ENCODE data around the gene GNA12. TPM values are rescaled to one million over a fixed set of nuclear protein-coding genes. Genes with fewer than 3 reads are reported as not detected.
"Not testable (repeated sequence)": the region's sequence is repeated elsewhere in the genome, so short reads cannot be mapped to it uniquely, and the experiment has no call there.

The GNA12 gene
- total RNA-seq, 4 donors from 2014 or later: 7.6 to 8.4 (median 8.1) TPM

- no peak overlapping the region for H3K4me3 ChIP-seq
- no peak for ATAC-seq
- no peaks in the 10 kb centered on the region for H3K4me1 ChIP-seq
- intact Hi-C loops (cut with DNase I; ENCODE audit: low total_unique reads): no loop called here
- TF ChIP-seq POLR2A (IDR thresholded peaks at IDR 0.05) (no peak), CTCF (IDR thresholded peaks at IDR 0.05 in 4 of 5, conservative IDR thresholded peaks at IDR 0.05 in 1 of 5) (no peak)
- H3K27me3 ChIP-seq: no peaks in the 10 kb centered on the region
- H3K27ac ChIP-seq: no peak overlapping the region
- H3K36me3 ChIP-seq: no peaks in the 10 kb centered on the region
- in situ Hi-C loops (cut with MboI; ENCODE audit: low sequenced_read_pairs in 4 of 4): no loop called here
- H3K9me3 ChIP-seq: no peaks in the 10 kb centered on the region
- DNase-seq: no peak
These were observed 143.8 kb downstream of the GNA12 start for GRCh38 chr7:2700141-2700850.

GRCh38 chr7:2699289-2699620 lies 144.9 kb downstream of the GNA12 start:
- DNase-seq (no peak), ATAC-seq (no peak)
- in situ Hi-C loops (cut with MboI; ENCODE audit: low sequenced_read_pairs in 4 of 4): loop anchor here in 2 of 4 donors (25.0 kb wide), 1 partner anchor 237 kb away; no protein-coding TSS in a partner anchor
- no peaks in the 10 kb centered on the region for H3K4me1 ChIP-seq
- no peaks in the 10 kb centered on the region for H3K9me3 ChIP-seq
- TF ChIP-seq POLR2A (IDR thresholded peaks at IDR 0.05) (no peak), CTCF (IDR thresholded peaks at IDR 0.05 in 4 of 5, conservative IDR thresholded peaks at IDR 0.05 in 1 of 5) (no peak)
- H3K27me3 ChIP-seq: no peaks in the 10 kb centered on the region
- H3K36me3 ChIP-seq: no peaks in the 10 kb centered on the region
- H3K27ac ChIP-seq: no peak overlapping the region
- H3K4me3 ChIP-seq: no peak overlapping the region
- intact Hi-C loops (cut with DNase I; ENCODE audit: low total_unique reads): no loop called here

DNA sequence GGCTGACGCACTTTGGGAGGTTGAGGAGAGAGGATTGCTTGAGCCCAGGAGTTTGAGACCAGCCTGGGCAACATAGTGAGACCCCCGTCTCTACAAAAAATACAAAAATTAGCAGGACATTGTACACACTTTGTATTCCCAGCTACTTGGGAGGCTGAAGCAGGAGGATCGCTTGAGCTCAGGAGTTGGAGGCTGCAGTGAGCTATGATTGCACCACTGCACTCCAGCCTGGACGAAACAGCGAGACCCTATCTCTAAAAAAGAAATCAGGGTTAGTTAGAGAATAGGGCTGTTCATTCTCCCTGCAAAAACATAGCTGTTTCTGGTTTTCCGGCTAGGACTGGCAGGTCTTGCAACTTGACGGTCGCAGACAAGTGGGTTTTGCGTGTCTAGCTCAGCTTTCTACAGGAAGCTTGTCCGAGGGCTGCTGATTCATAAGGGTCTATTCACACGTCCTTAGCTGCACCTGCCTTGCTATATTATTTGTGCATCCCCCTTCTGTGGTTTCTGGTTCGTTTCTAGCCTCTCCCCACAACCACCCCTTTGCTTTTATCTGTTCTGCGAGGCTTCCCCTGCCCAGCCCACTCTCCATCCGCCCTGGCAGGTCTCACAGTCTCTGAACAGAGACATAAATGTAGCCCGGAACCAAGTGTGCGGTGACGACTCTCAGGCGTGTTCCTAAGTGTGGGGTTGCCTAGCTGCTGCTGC lies 145.4 kb downstream of the GNA12 start:
- intact Hi-C loops (cut with DNase I; ENCODE audit: low total_unique reads) (no loop called here), in situ Hi-C loops (cut with MboI; ENCODE audit: low sequenced_read_pairs in 4 of 4) (loop anchor here in 2 of 4 donors (25.0 kb wide), 1 partner anchor 236 kb away; no protein-coding TSS in a partner anchor)
- no peak for DNase-seq
- no peaks in the 10 kb centered on the region for H3K4me1 ChIP-seq
- H3K27me3 ChIP-seq: no peaks in the 10 kb centered on the region
- no peaks in the 10 kb centered on the region for H3K9me3 ChIP-seq
- no peak for ATAC-seq
- no peak overlapping the region for H3K27ac ChIP-seq
- H3K36me3 ChIP-seq: no peaks in the 10 kb centered on the region
- H3K4me3 ChIP-seq: no peak overlapping the region
- TF ChIP-seq CTCF (IDR thresholded peaks at IDR 0.05 in 4 of 5, conservative IDR thresholded peaks at IDR 0.05 in 1 of 5) (no peak), POLR2A (IDR thresholded peaks at IDR 0.05) (no peak)

DNA sequence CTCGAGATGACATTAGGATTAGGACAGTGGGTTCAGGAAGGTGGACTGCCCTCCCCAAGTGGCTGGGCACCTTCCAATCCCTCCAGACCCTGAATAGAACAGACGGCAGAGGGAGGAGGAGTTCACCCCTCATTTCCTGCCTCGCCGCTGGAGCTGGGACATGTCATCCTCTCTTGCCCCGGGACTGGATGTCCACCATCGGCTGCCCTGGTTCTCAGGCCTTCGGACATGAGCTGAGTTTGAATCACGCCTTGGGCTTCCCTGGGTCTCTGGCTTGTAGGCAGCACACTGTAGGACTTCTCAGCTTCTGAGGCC lies 150.0 kb downstream of the GNA12 start:
- DNase-seq; H3K36me3 ChIP-seq; ATAC-seq; H3K4me3 ChIP-seq; H3K9me3 ChIP-seq; H3K4me1 ChIP-seq; intact Hi-C loops (cut with DNase I; ENCODE audit: low total_unique reads); H3K27me3 ChIP-seq; H3K27ac ChIP-seq: not testable (repeated sequence)
- in situ Hi-C loops (cut with MboI; ENCODE audit: low sequenced_read_pairs in 4 of 4): loop anchor here in 2 of 4 donors (25.0 kb wide), 1 partner anchor 232 kb away; no protein-coding TSS in a partner anchor

DNA sequence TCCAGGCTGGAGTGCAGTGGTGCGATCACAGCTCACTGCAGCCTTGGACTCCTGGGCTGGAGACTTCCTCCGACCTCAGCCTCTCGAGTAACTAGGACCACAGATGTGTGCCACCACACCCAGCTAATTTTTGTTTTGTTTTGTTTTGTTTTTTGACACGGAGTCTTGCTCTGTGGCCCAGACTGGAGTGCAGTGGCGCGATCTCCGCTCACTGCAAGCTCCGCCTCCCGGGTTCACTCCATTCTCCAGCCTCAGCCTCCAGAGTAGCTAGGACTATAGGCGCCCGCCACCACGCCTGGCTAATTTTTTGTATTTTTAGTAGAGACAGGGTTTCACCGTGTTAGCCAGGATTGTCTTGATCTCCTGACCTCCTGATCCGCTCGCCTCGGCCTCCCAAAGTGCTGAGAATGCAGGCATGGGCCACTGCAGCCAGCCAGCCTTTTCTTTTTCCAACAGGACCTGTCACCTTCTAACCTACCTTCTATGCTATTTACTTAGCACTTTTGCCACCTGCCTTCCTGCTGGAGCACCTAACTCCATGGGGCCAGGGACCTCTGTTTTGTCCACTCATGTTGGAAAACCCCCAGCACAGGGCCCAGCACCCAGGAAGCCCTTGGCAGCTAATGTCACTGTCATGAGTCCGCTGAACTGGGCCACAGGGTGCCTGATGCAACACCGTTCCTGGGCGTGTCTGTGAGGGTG lies 150.5 kb downstream of the GNA12 start:
- H3K9me3 ChIP-seq; DNase-seq; ATAC-seq; intact Hi-C loops (cut with DNase I; ENCODE audit: low total_unique reads); H3K4me3 ChIP-seq; H3K27ac ChIP-seq; H3K36me3 ChIP-seq; H3K4me1 ChIP-seq: not testable (repeated sequence)
- H3K27me3 ChIP-seq: peaks cover 8 to 12% (median 11%) of the 10 kb centered on the region in 3 donors
- in situ Hi-C loops (cut with MboI; ENCODE audit: low sequenced_read_pairs in 4 of 4): loop anchor here in 2 of 4 donors (25.0 kb wide), 1 partner anchor 231 kb away; no protein-coding TSS in a partner anchor
